ENCODE measurements around the gene VSIG2. TPM values are rescaled to one million over a fixed set of nuclear protein-coding genes. Genes with fewer than 3 reads are reported as not detected.

The VSIG2 gene
- total and polyA plus RNA-seq, 2 donors: 27.5 to 36.4 TPM

- no peak for DNase-seq (ENCODE audit: extremely low spot score)
Observed at GRCh38 chr11:124748481-124749343, 3.3 kb downstream of the VSIG2 start.

GRCh38 chr11:124748100-124748418, 4.0 kb downstream of the VSIG2 start:
- DNase-seq (ENCODE audit: extremely low spot score): no peak
- Histone ChIP-seq H3K27ac (ENCODE audit: low read depth) (peak overlapping the region; percentile 13), H3K4me1 (ENCODE audit: insufficient read depth) (no peaks in the 10 kb centered on the region), H3K36me3 (ENCODE audit: insufficient read depth) (no peaks in the 10 kb centered on the region), H3K4me3 (ENCODE audit: low read depth, low read length) (no peak overlapping the region)
- WGBS: 31% methylated on average over 7 of the region's 7 CpGs

More at GRCh38 chr11:124748481-124749343, 3.3 kb downstream of the VSIG2 start:
- Histone ChIP-seq H3K27ac (ENCODE audit: low read depth) (peak overlapping the region; percentile 13), H3K4me1 (ENCODE audit: insufficient read depth) (no peaks in the 10 kb centered on the region), H3K4me3 (ENCODE audit: low read depth, low read length) (no peak overlapping the region), H3K36me3 (ENCODE audit: insufficient read depth) (no peaks in the 10 kb centered on the region)
- 21% methylated on average over 12 of the region's 12 CpGs for WGBS

- no peak overlapping the region for H3K27ac ChIP-seq (ENCODE audit: low read depth)
- 37% methylated on average over 14 of the region's 14 CpGs for WGBS
- no peaks in the 10 kb centered on the region for H3K4me1 ChIP-seq (ENCODE audit: insufficient read depth)
- no peak overlapping the region for H3K4me3 ChIP-seq (ENCODE audit: low read depth, low read length)
- no peaks in the 10 kb centered on the region for H3K36me3 ChIP-seq (ENCODE audit: insufficient read depth)
- DNase-seq (ENCODE audit: extremely low spot score): no peak
Observed at GRCh38 chr11:124747406-124748099, 4.5 kb downstream of the VSIG2 start.

- 3% methylated on average over 37 of the region's 37 CpGs for WGBS
Observed at GRCh38 chr11:124746621-124747243, 5.3 kb downstream of the VSIG2 start.

GRCh38 chr11:124745835-124746620, 6.0 kb downstream of the VSIG2 start:
- Histone ChIP-seq H3K27ac (ENCODE audit: low read depth) (peak overlapping the region; percentile 26), H3K36me3 (ENCODE audit: insufficient read depth) (no peaks in the 10 kb centered on the region)

More at GRCh38 chr11:124746621-124747243, 5.3 kb downstream of the VSIG2 start:
- Histone ChIP-seq H3K27ac (ENCODE audit: low read depth) (peak overlapping the region; percentile 26), H3K4me1 (ENCODE audit: insufficient read depth) (no peaks in the 10 kb centered on the region), H3K36me3 (ENCODE audit: insufficient read depth) (no peaks in the 10 kb centered on the region), H3K4me3 (ENCODE audit: low read depth, low read length) (peak overlapping the region; percentile 21)
- DNase-seq (ENCODE audit: extremely low spot score): no peak

DNA sequence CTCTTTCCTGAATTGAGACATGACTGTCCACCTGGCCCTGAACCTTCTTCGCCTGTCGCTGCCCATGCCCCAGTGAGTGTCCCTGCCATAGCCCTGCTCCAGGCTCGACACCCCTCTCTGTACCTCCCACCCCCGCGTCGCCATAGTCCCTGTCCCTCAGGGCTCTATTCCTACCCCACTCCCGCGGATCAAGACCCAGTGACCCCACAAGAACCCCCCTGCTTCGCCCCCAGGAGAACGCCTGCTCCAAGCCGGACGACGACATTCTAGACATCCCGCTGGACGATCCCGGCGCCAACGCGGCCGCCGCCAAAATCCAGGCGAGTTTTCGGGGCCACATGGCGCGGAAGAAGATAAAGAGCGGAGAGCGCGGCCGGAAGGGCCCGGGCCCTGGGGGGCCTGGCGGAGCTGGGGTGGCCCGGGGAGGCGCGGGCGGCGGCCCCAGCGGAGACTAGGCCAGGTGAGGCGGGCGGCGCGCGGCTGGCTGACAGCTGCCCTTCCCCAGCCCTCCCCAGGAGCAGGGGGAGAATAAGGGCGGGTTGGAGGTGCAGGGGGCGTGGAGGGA, 6.7 kb downstream of the VSIG2 start:
- no peak for DNase-seq (ENCODE audit: extremely low spot score)
- H3K4me3 ChIP-seq (ENCODE audit: low read depth, low read length): no peak overlapping the region
- no peak overlapping the region for H3K27ac ChIP-seq (ENCODE audit: low read depth)
- no peaks in the 10 kb centered on the region for H3K4me1 ChIP-seq (ENCODE audit: insufficient read depth)
- WGBS: 19% methylated on average over 44 of the region's 44 CpGs
- H3K36me3 ChIP-seq (ENCODE audit: insufficient read depth): no peaks in the 10 kb centered on the region

More at GRCh38 chr11:124745835-124746620, 6.0 kb downstream of the VSIG2 start:
- DNase-seq (ENCODE audit: extremely low spot score): no peak
- 10% methylated on average over 41 of the region's 41 CpGs for WGBS
- no peaks in the 10 kb centered on the region for H3K4me1 ChIP-seq (ENCODE audit: insufficient read depth)
- peak overlapping the region; percentile 21 for H3K4me3 ChIP-seq (ENCODE audit: low read depth, low read length)

GRCh38 chr11:124743050-124743449, 9.0 kb downstream of the VSIG2 start:
- no peaks in the 10 kb centered on the region for H3K36me3 ChIP-seq (ENCODE audit: insufficient read depth)
- 64% methylated on average over 6 of the region's 6 CpGs for WGBS
- no peak for DNase-seq (ENCODE audit: extremely low spot score)
- H3K27ac ChIP-seq (ENCODE audit: low read depth): no peak overlapping the region
- H3K4me3 ChIP-seq (ENCODE audit: low read depth, low read length): no peak overlapping the region
- H3K4me1 ChIP-seq (ENCODE audit: insufficient read depth): no peaks in the 10 kb centered on the region

GRCh38 chr11:124742555-124742954, 9.5 kb downstream of the VSIG2 start:
- WGBS: 52% methylated on average over 2 of the region's 2 CpGs
- Histone ChIP-seq H3K36me3 (ENCODE audit: insufficient read depth) (no peaks in the 10 kb centered on the region), H3K4me3 (ENCODE audit: low read depth, low read length) (no peak overlapping the region), H3K27ac (ENCODE audit: low read depth) (no peak overlapping the region), H3K4me1 (ENCODE audit: insufficient read depth) (no peaks in the 10 kb centered on the region)
- DNase-seq (ENCODE audit: extremely low spot score): no peak

DNA sequence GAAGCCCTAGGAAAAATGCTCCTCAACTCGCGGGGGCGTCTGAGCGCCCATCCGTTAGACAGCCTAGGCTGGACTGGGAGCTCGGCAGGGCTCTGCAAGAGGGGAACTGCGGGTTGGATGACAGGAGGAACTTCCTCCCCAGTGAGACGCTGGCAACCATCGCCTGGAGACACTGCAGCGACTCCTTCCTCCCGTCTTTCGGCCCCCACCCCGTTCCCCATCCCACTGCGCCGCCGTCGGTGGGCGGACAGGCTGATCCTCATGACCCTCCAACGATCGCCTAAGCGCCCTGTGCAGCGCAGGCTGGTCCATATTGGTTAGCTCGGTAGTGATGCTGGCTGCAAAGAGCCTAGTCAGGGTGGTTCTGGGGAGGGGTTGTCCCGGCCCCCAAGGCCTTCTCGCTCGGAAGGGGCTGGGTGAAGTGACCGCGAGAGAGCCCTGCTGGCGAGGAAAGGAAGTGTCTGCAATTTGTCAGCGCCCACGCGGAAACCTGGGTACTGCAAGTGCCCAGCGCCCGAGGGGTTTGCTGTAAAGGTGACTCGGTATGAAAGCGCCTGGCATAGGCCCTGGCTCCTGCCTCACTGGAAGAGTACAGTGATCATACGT, 11.7 kb downstream of the VSIG2 start:
- DNase-seq (ENCODE audit: extremely low spot score): no peak
- Histone ChIP-seq H3K4me1 (ENCODE audit: insufficient read depth) (no peaks in the 10 kb centered on the region), H3K4me3 (ENCODE audit: low read depth, low read length) (peak overlapping the region; percentile 49), H3K36me3 (ENCODE audit: insufficient read depth) (no peaks in the 10 kb centered on the region), H3K27ac (ENCODE audit: low read depth) (no peak overlapping the region)
- 2% methylated on average over 37 of the region's 37 CpGs for WGBS

DNA sequence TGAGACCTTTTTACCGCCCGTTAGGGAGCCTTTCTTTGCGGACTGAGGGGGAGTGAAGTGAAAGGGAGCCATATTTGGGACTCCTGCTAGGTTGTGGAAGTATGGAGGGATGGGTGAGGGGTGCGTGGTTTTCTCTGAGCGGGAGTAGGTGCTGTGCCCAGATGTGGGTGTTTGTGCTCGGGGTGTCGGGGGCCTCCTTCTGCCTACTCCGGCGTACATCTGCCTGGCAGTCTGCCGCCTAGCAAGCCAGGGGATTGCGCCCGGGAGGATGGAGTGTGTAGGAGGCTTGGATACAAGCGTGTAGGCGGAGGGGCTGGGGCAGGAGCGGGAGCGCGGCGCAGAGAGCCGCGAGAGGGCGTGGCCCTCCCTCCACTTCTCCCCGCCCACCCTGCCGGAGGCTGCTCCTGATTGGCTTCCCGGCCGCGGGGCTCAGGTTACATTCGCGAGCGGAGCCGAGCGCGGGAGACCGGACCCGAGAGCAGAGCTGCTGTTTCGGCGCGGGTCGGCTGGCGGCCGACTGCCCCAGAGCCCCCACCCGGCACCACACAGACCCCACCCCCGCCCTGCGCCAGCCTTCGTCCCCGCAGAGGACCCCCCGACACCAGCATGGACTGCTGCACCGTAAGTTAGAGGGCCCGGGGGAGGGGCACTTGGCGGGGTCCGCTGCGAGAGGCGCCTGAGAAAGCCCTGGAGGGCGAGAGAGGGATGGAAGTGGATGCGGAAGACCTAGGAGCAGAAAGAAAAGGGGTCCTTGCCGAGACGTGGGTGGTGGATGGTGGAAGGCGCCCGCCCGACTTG, 12.4 kb downstream of the VSIG2 start, which contains the start of gene NRGN:
Gene NRGN (plus strand): TSS at position 464 of the 798 bp plus-strand sequence. CDS start 143 bp downstream, at position 607.
- Histone ChIP-seq H3K27ac (ENCODE audit: low read depth) (no peak within 1 kb of the TSS), H3K4me3 (ENCODE audit: low read depth, low read length) (peak within 1 kb of the TSS; percentile 49), H3K4me1 (ENCODE audit: insufficient read depth) (no peaks in the 10 kb centered on the region), H3K36me3 (ENCODE audit: insufficient read depth) (no peaks in the 10 kb centered on the region)
- peak; percentile 83 for DNase-seq (ENCODE audit: extremely low spot score)
- 1% methylated on average over 59 of the region's 59 CpGs for WGBS

- 51% methylated on average over 21 of the region's 21 CpGs for WGBS
- Histone ChIP-seq H3K4me3 (ENCODE audit: low read depth, low read length) (no peak overlapping the region), H3K36me3 (ENCODE audit: insufficient read depth) (no peaks in the 10 kb centered on the region), H3K4me1 (ENCODE audit: insufficient read depth) (no peaks in the 10 kb centered on the region), H3K27ac (ENCODE audit: low read depth) (no peak overlapping the region)
- no peak for DNase-seq (ENCODE audit: extremely low spot score)
Observed at GRCh38 chr11:124738713-124739478, 13.2 kb downstream of the VSIG2 start.
